SK-N-SH treated with all-trans-retinoic acid at 6 μM for 48 hours (cell line): ENCODE measurements around the gene C16orf95.

ENCODE experiments used
- ARNTL ChIP-seq: fragments of 450-650 bp; formaldehyde crosslinking; IDR thresholded peaks from 2 replicates; pipeline ENCODE4 v1.5.0; 2020; ENCODE audit warnings: low read depth, mild to moderate bottlenecking, moderate library complexity, borderline replicate concordance
- BACH2 ChIP-seq: fragments of 250-450 bp; sonication (Bioruptor Pico); IDR thresholded peaks from 2 replicates; pipeline ENCODE4 v1.9.0; 2021; ENCODE audit warnings: mild to moderate bottlenecking, borderline replicate concordance
- CREB5 ChIP-seq: fragments of 250-450 bp; sonication (Bioruptor Pico); IDR thresholded peaks from 2 replicates; pipeline ENCODE4 v1.5.1; 2020; ENCODE audit warnings: low read depth, mild to moderate bottlenecking, moderate library complexity
- CSDC2 ChIP-seq: fragments of 250-450 bp; sonication (Bioruptor Pico); IDR thresholded peaks from 2 replicates; pipeline ENCODE4 v1.5.0; 2020; ENCODE audit warnings: mild to moderate bottlenecking, moderate library complexity
- CSRNP3 ChIP-seq: fragments of 250-450 bp; sonication (Bioruptor Pico); IDR thresholded peaks from 2 replicates; pipeline ENCODE4 v1.5.1; 2021; ENCODE audit warnings: mild to moderate bottlenecking, moderate library complexity
- ESRRG ChIP-seq: fragments of 250-450 bp; sonication (Bioruptor Pico); IDR thresholded peaks from 2 replicates; pipeline ENCODE4 v1.6.1; 2021; ENCODE audit warnings: mild to moderate bottlenecking
- OSR1 ChIP-seq: fragments of 250-450 bp; sonication (Bioruptor Pico); IDR thresholded peaks from 2 replicates; pipeline ENCODE4 v1.8.0; 2022; ENCODE audit warnings: moderate library complexity, mild to moderate bottlenecking, inconsistent platforms
- PATZ1 ChIP-seq: fragments of 250-450 bp; sonication (Bioruptor Pico); IDR thresholded peaks from 2 replicates; pipeline ENCODE4 v1.8.0; 2020; ENCODE audit warnings: mild to moderate bottlenecking, moderate library complexity, borderline replicate concordance
- POU6F1 ChIP-seq: fragments of 250-450 bp; sonication (Bioruptor Pico); IDR thresholded peaks from 2 replicates; pipeline ENCODE4 v1.8.0; 2021; ENCODE audit warnings: low read depth, mild to moderate bottlenecking, moderate library complexity, borderline replicate concordance
- PPARA ChIP-seq: fragments of 250-450 bp; sonication (Bioruptor Pico); IDR thresholded peaks from 2 replicates; pipeline ENCODE4 v1.5.0; 2020; ENCODE audit warnings: mild to moderate bottlenecking, borderline replicate concordance
- TOX ChIP-seq: fragments of 250-450 bp; sonication (Bioruptor Pico); IDR thresholded peaks from 2 replicates; pipeline ENCODE4 v1.8.0; 2021; ENCODE audit warnings: mild to moderate bottlenecking, moderate library complexity, borderline replicate concordance
- ZFP3 ChIP-seq: fragments of 250-450 bp; sonication (Bioruptor Pico); IDR thresholded peaks from 2 replicates; pipeline ENCODE4 v1.5.0; 2020; ENCODE audit warnings: mild to moderate bottlenecking, moderate library complexity

- TF ChIP-seq PATZ1: no peak
- no peak for TF ChIP-seq ARNTL (CRISPR knock-in tag)
- TF ChIP-seq CSRNP3 (CRISPR knock-in tag): no peak
- no peak for TF ChIP-seq ZFP3 (CRISPR knock-in tag)
- TF ChIP-seq OSR1 (CRISPR knock-in tag): no peak
- TF ChIP-seq CREB5 (CRISPR knock-in tag): no peak
- no peak for TF ChIP-seq PPARA (CRISPR knock-in tag)
- TF ChIP-seq ESRRG (CRISPR knock-in tag): no peak
- TF ChIP-seq POU6F1: no peak
- no peak for TF ChIP-seq CSDC2 (CRISPR knock-in tag)
- no peak for TF ChIP-seq TOX (CRISPR knock-in tag)
- no peak for TF ChIP-seq BACH2
Measured at GRCh38 chr16:87339086-87339723, 22.0 kb upstream of the C16orf95 start.
